Measurements from ENCODE around the gene NRIP3.

NRIP3 gene

GRCh38 chr11:9003573-9004182 lies at the start of gene NRIP3:
NRIP3 (minus strand) TSS chr11:9004001; CDS start chr11:9003935, 66 bp downstream.
- DNase-seq (ENCODE audit: low spot score) = peak; percentile 74

GRCh38 chr11:9052316-9052715 lies 48.5 kb upstream of the NRIP3 start:
- no peak for DNase-seq (ENCODE audit: low spot score)

- DNase-seq (ENCODE audit: low spot score) = no peak
These were observed 46.2 kb upstream of the NRIP3 start for GRCh38 chr11:9049959-9050358.

GRCh38 chr11:9047964-9048523 lies 44.2 kb upstream of the NRIP3 start:
- no peak for DNase-seq (ENCODE audit: low spot score)

- DNase-seq (ENCODE audit: low spot score) = no peak
These were observed 42.7 kb upstream of the NRIP3 start for GRCh38 chr11:9046481-9046880.

- DNase-seq (ENCODE audit: low spot score) = no peak
These were observed 38.7 kb upstream of the NRIP3 start for GRCh38 chr11:9042488-9042887.

- DNase-seq (ENCODE audit: low spot score) = no peak
These were observed 37.9 kb upstream of the NRIP3 start for GRCh38 chr11:9041747-9042146.

- DNase-seq (ENCODE audit: low spot score) = no peak
These were observed 36.6 kb upstream of the NRIP3 start for GRCh38 chr11:9040410-9040809.

- DNase-seq (ENCODE audit: low spot score) = no peak
These were observed 36.1 kb upstream of the NRIP3 start for GRCh38 chr11:9039863-9040262.

- DNase-seq (ENCODE audit: low spot score) = no peak
These were observed 35.4 kb upstream of the NRIP3 start for GRCh38 chr11:9039198-9039597.

- DNase-seq (ENCODE audit: low spot score) = no peak
These were observed 34.7 kb upstream of the NRIP3 start for GRCh38 chr11:9038541-9038940.

GRCh38 chr11:9037963-9038362 lies 34.2 kb upstream of the NRIP3 start:
- no peak for DNase-seq (ENCODE audit: low spot score)

GRCh38 chr11:9037046-9037780 lies 33.4 kb upstream of the NRIP3 start:
- no peak for DNase-seq (ENCODE audit: low spot score)

GRCh38 chr11:9030601-9031000 lies 26.8 kb upstream of the NRIP3 start:
- no peak for DNase-seq (ENCODE audit: low spot score)

- no peak for DNase-seq (ENCODE audit: low spot score)
These were observed 25.6 kb upstream of the NRIP3 start for GRCh38 chr11:9029422-9029821.

- no peak for DNase-seq (ENCODE audit: low spot score)
These were observed 24.8 kb upstream of the NRIP3 start for GRCh38 chr11:9028581-9028980.

GRCh38 chr11:9025101-9025850 lies 21.5 kb upstream of the NRIP3 start:
- no peak for DNase-seq (ENCODE audit: low spot score)

GRCh38 chr11:9022961-9023680 lies 19.3 kb upstream of the NRIP3 start:
- no peak for DNase-seq (ENCODE audit: low spot score)

GRCh38 chr11:9020916-9021315 lies 17.1 kb upstream of the NRIP3 start:
- DNase-seq (ENCODE audit: low spot score) = no peak

GRCh38 chr11:9019861-9020260 lies 16.1 kb upstream of the NRIP3 start:
- DNase-seq (ENCODE audit: low spot score) = no peak

GRCh38 chr11:9017773-9018172 lies 14.0 kb upstream of the NRIP3 start:
- DNase-seq (ENCODE audit: low spot score) = peak; percentile 11

Measured in germinal center (tissue), 1 donor.